Fibroblast of skin of abdomen (primary cell): ENCODE measurements around the gene DNAJB5. TPM values are rescaled to one million over a fixed set of nuclear protein-coding genes. Genes with fewer than 3 reads are reported as not detected.
A peak's percentile ranks its signal among the peaks of the same experiment; 100 is the strongest.
"Not testable (repeated sequence)": the region's sequence is repeated elsewhere in the genome, so short reads cannot be mapped to it uniquely, and the experiment has no call there.

ENCODE experiments used
- DNase-seq: peaks from one replicate; pipeline ENCODE4 v3.0.0-alpha.2; 2013
- polyA plus RNA-seq, 2 experiments: library from polyadenylated mRNA; unstranded; fragments of 120-200 nt; gene quantifications; one replicate each; pipeline ENCODE4 v1.2.1, GENCODE V29; 2013; ENCODE audit not compliant: insufficient read length in 2 of 2

Gene DNAJB5
- 23.8 TPM for polyA plus RNA-seq (2013, experiment 1 of 2; ENCODE audit: insufficient read length)
- polyA plus RNA-seq (2013, experiment 2 of 2; ENCODE audit: insufficient read length): 23.8 TPM

- DNase-seq: peak; percentile 100
Measured at GRCh38 chr9:34989003-34989945, at the start of gene DNAJB5. TSS of gene DNAJB5 (plus strand) at chr9:34989745. CDS start at chr9:34990631, 886 bp downstream.

- DNase-seq: not testable (repeated sequence)
Measured at GRCh38 chr9:34939989-34940388, 49.6 kb upstream of the DNAJB5 start.

GRCh38 chr9:34948451-34948850 is 41.1 kb upstream of the DNAJB5 start:
- DNase-seq: no peak

GRCh38 chr9:34954225-34954624 is 35.3 kb upstream of the DNAJB5 start:
- DNase-seq: no peak

DNA sequence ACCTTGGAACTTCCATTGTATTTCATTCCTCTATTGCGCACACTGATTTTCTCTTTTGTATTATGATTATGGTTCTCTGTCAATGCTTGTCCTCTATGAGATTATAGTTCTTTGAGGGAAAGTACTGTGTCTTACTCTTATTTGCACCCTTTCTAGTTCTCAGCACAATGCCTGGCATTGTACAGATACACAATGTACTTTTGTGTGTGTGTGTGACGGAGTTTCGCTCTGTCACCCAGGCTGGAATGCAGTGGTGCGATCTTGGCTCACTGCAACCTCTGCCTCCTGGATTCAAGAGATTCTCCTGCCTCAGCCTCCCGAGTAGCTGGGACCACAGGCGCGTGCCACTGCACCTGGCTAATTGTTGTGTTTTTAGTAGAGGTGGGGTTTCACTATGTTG is 33.5 kb upstream of the DNAJB5 start:
- not testable (repeated sequence) for DNase-seq

GRCh38 chr9:34956648-34957047 is 32.9 kb upstream of the DNAJB5 start:
- no peak for DNase-seq

GRCh38 chr9:34957492-34958410 is 31.8 kb upstream of the DNAJB5 start, which contains the start of gene PHF24:
TSS of gene PHF24 (plus strand) at chr9:34958285. CDS start at chr9:34971299, 13,014 bp downstream.
- peak; percentile 5 for DNase-seq

GRCh38 chr9:34958411-34958982 is 31.0 kb upstream of the DNAJB5 start:
- DNase-seq: no peak

GRCh38 chr9:34959461-34959860 is 30.1 kb upstream of the DNAJB5 start:
- no peak for DNase-seq

GRCh38 chr9:34961574-34962490 is 27.7 kb upstream of the DNAJB5 start:
- DNase-seq: peak; percentile 4

GRCh38 chr9:34962546-34962945 is 27.0 kb upstream of the DNAJB5 start:
- no peak for DNase-seq

DNA sequence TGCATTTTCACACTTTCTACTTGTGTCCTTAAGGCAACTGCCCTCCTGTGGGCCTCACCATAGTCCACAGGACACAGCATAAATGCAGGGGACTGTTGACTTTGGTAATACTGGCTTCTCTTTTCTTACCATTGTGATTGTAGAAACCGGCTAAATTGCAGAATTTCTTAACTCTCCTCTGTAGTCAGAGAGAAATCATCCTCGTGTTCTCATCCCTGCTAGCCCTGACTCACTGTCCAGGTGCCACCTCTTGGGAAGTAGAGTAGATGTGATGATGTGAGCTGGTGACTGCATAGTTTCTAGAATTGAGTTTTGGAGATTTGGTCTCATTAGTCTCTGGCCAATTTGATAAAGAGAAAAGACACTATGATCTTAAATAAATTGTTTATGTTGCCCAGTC is 26.0 kb upstream of the DNAJB5 start:
- no peak for DNase-seq

GRCh38 chr9:34964458-34964857 is 25.1 kb upstream of the DNAJB5 start:
- DNase-seq: no peak

GRCh38 chr9:34971146-34971811 is 18.3 kb upstream of the DNAJB5 start:
- no peak for DNase-seq

DNA sequence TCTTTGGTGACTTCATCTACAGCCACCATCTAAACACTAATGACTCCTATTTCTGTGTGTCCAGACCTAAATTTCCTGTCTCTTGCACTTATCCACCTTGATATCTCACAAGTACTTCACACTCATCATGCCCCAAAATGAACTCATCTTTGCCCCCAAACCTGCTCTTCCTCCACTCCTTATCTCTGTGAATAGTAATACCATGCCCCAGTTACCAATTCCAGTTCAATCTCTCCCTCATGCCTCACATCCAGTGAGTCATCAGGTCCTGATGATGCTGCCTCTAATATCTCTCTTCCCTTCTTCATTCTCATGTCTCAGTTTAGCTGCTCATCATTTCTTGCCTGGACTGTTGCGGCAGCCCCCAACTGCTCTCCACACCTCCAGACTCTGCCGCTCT is 14.9 kb upstream of the DNAJB5 start:
- no peak for DNase-seq

GRCh38 chr9:34976441-34976840 is 13.1 kb upstream of the DNAJB5 start:
- DNase-seq: no peak

GRCh38 chr9:34976992-34977391 is 12.6 kb upstream of the DNAJB5 start:
- no peak for DNase-seq

- no peak for DNase-seq
Measured at GRCh38 chr9:34980181-34980761, 9.3 kb upstream of the DNAJB5 start.

DNA sequence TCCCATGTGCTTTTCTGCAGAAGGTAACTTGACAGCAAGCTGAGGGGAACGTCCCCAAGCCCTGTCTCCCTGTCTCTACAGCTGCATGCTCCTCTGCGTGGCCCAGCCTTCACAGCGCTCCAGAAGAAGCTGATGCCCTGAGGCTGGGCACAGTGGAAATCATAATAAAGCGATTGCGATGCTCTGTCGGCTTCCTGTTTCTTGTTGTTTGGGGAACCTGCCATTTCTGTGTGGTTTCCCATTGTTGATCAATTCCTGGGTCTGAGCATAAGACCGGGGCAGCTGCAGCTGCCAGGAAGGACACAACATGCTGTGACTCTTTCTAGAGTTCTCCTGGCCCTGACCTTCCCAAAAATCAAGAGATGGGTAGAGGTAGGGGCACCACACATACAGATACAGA is 7.2 kb upstream of the DNAJB5 start:
- no peak for DNase-seq

GRCh38 chr9:34983209-34983608 is 6.3 kb upstream of the DNAJB5 start:
- no peak for DNase-seq
